HepG2 (cell line): Measurements from ENCODE around the gene PAN2. TPM values are rescaled to one million over a fixed set of nuclear protein-coding genes. Genes with fewer than 3 reads are reported as not detected.
A peak's percentile ranks its signal among the peaks of the same experiment; 100 is the strongest.

ENCODE experiments used
- ATAC-seq: fragments of 200-7000 bp; cut with Tn5 transposase; 3 replicates; pipeline ENCODE4 v1.9.1; 2020; ENCODE audit warnings: mild to moderate bottlenecking, moderate library complexity
- BruUV-seq: library from RNA; stranded (reverse); fragments of 400-500 nt; replicated peaks from 2 replicates; lab custom pipeline; 2021; lab: Mats Ljungman, UMichigan
- CTCF ChIA-PET: fragments of 300-600 bp; formaldehyde crosslinking; extraction: SDS; loops from one replicate; lab custom pipeline; 2021; ENCODE audit warnings: low total read pairs, inconsistent platforms, low intra/inter-chr PET ratio; lab: Yijun Ruan, JAX
- POLR2A ChIA-PET: fragments of 350-600 bp; sonication (Branson Sonifier 250); formaldehyde crosslinking; loops from one replicate; lab custom pipeline; 2020; ENCODE audit warnings: antibody characterized with exemption, inconsistent platforms; lab: Yijun Ruan, JAX
- DNase-seq: peaks from one replicate; pipeline ENCODE4 v3.0.0-alpha.2; 2015; ENCODE audit warnings: low spot score
- FAIRE-seq: peaks from 3 replicates; lab custom pipeline; 2011; peaks lifted over from hg19 to GRCh38; lab: Jason Lieb, UNC
- H2AFZ ChIP-seq: one replicate; pipeline ENCODE4 v1.6.1; 2011; ENCODE audit warnings: low read length, inconsistent platforms
- H3K27ac ChIP-seq: fragments of 300-600 bp; 3 replicates; pipeline ENCODE4 v1.8.0; 2011; ENCODE audit warnings: mixed run types, mild to moderate bottlenecking, mixed read lengths, low read length, inconsistent platforms; ENCODE audit not compliant: insufficient read depth; ENCODE audit errors: extremely low read length
- H3K27me3 ChIP-seq, 2 experiments: fragments of 200-600 bp in 1 of 2; 2 replicates in 1 of 2; 3 replicates in 1 of 2; pipeline versions ENCODE4 v1.6.0 to v1.8.0; 2011; ENCODE audit warnings: low read length in 2 of 2, mild to moderate bottlenecking in 2 of 2, moderate library complexity in 2 of 2, inconsistent platforms in 1 of 2; ENCODE audit not compliant: insufficient read depth in 2 of 2, control insufficient read depth in 1 of 2
- H3K36me3 ChIP-seq, 2 experiments: fragments of 200-600 bp in 1 of 2; replicated peaks in 1 of 2; 2 replicates in 1 of 2; 3 replicates in 1 of 2; pipeline versions ENCODE4 v1.5.1 to v1.8.0; 2011; ENCODE audit warnings: low read length in 2 of 2, inconsistent platforms in 1 of 2; ENCODE audit not compliant: insufficient read depth in 2 of 2, control insufficient read depth in 1 of 2
- H3K4me1 ChIP-seq: 2 replicates; pipeline ENCODE4 v1.5.1; 2012; ENCODE audit warnings: low read length, inconsistent platforms; ENCODE audit not compliant: insufficient read depth
- H3K4me2 ChIP-seq: 2 replicates; pipeline ENCODE4 v1.6.0; 2011; ENCODE audit warnings: low read depth, low read length, inconsistent platforms
- H3K4me3 ChIP-seq, 3 experiments: fragments of 200-600 bp in 1 of 3; sonication (generic), shearing (Covaris generic) in 1 of 3; replicated peaks in 1 of 3; 2 replicates each; pipeline ENCODE4 v1.5.1; 2011 to 2016; ENCODE audit warnings: low read length in 3 of 3, inconsistent platforms in 2 of 3, low read depth in 2 of 3, mild to moderate bottlenecking in 2 of 3, control low read depth in 1 of 3, mixed read lengths in 1 of 3; ENCODE audit not compliant: insufficient read depth in 1 of 3
- H3K79me2 ChIP-seq: one replicate; pipeline ENCODE4 v1.6.1; 2011; ENCODE audit warnings: low read length, inconsistent platforms; ENCODE audit not compliant: insufficient read depth
- H3K9ac ChIP-seq: 2 replicates; pipeline ENCODE4 v1.6.0; 2011; ENCODE audit warnings: mild to moderate bottlenecking, low read depth, low read length, inconsistent platforms; ENCODE audit not compliant: insufficient read depth
- H3K9me3 ChIP-seq: 2 replicates; pipeline ENCODE4 v1.5.1; 2012; ENCODE audit warnings: mild to moderate bottlenecking, low read length
- H4K20me1 ChIP-seq: 2 replicates; pipeline ENCODE4 v1.6.0; 2011; ENCODE audit warnings: inconsistent platforms, mild to moderate bottlenecking, low read length, moderate library complexity; ENCODE audit not compliant: insufficient read depth
- ATF4 ChIP-seq, 2 experiments: fragments of 450-650 bp in 1 of 2; sonication (generic) in 1 of 2; formaldehyde crosslinking; IDR thresholded peaks; 2 replicates each; pipeline versions ENCODE4 v1.5.0 to v1.8.0; 2020 to 2022; ENCODE audit warnings: mild to moderate bottlenecking in 1 of 2, missing genetic modification reagents in 1 of 2
- CEBPB ChIP-seq: IDR thresholded peaks from 2 replicates; pipeline ENCODE4 v1.6.1; 2011; ENCODE audit warnings: low read depth, low read length, improper control_type of control experiment, borderline replicate concordance
- CEBPG ChIP-seq: IDR thresholded peaks from 2 replicates; pipeline ENCODE4 v1.6.1; 2016
- FOXA1 ChIP-seq, 2 experiments: fragments of 450-650 bp in 1 of 2; sonication (generic) in 1 of 2; formaldehyde crosslinking in 1 of 2; IDR thresholded peaks; 2 replicates each; pipeline versions ENCODE4 v1.4.0 to v1.6.1; 2016 to 2020; ENCODE audit warnings: missing genetic modification reagents in 1 of 2
- FOXA3 ChIP-seq: IDR thresholded peaks from 2 replicates; pipeline ENCODE4 v1.6.1; 2016; ENCODE audit warnings: missing genetic modification reagents, missing compliant biosample characterization
- MTF2 ChIP-seq: sonication (generic); formaldehyde crosslinking; IDR thresholded peaks from 2 replicates; pipeline ENCODE4 v1.5.0; 2020; ENCODE audit warnings: missing genetic modification reagents, borderline replicate concordance
- RBFOX2 ChIP-seq: fragments of 200-400 bp; formaldehyde crosslinking; IDR thresholded peaks from 2 replicates; pipeline ENCODE4 v1.6.1; 2017; ENCODE audit warnings: low read depth, mild to moderate bottlenecking, low read length
- SIX1 ChIP-seq: sonication (generic); formaldehyde crosslinking; IDR thresholded peaks from 2 replicates; pipeline ENCODE4 v1.4.0; 2020; ENCODE audit warnings: missing genetic modification reagents, borderline replicate concordance
- ZBTB33 ChIP-seq: sonication (generic); formaldehyde crosslinking; IDR thresholded peaks from 2 replicates; pipeline ENCODE4 v1.4.0; 2020; ENCODE audit warnings: missing genetic modification reagents
- ZFP37 ChIP-seq: sonication (generic); formaldehyde crosslinking; IDR thresholded peaks from 2 replicates; pipeline ENCODE4 v1.4.0; 2020; ENCODE audit warnings: missing genetic modification reagents, borderline replicate concordance
- ZNF337 ChIP-seq: sonication (generic); formaldehyde crosslinking; IDR thresholded peaks from 2 replicates; pipeline ENCODE4 v1.5.1; 2020; ENCODE audit warnings: missing genetic modification reagents, low read depth, mild to moderate bottlenecking, borderline replicate concordance
- ZNF33A ChIP-seq: sonication (generic); formaldehyde crosslinking; IDR thresholded peaks from 2 replicates; pipeline ENCODE4 v1.5.1; 2020; ENCODE audit warnings: missing genetic modification reagents, mild to moderate bottlenecking, moderate library complexity, borderline replicate concordance
- ZNF460 ChIP-seq: sonication (generic); formaldehyde crosslinking; IDR thresholded peaks from 2 replicates; pipeline ENCODE4 v1.5.1; 2020; ENCODE audit warnings: missing genetic modification reagents, mild to moderate bottlenecking, borderline replicate concordance
- ZNF773 ChIP-seq: sonication (generic); formaldehyde crosslinking; IDR thresholded peaks from 2 replicates; pipeline ENCODE4 v1.4.0; 2020; ENCODE audit warnings: missing genetic modification reagents, borderline replicate concordance
- ZNF883 ChIP-seq: sonication (generic); formaldehyde crosslinking; IDR thresholded peaks from 2 replicates; pipeline ENCODE4 v1.5.1; 2020; ENCODE audit warnings: mild to moderate bottlenecking, missing genetic modification reagents; ENCODE audit errors: not compliant biosample characterization
- WGBS: methylation state at CpG from one replicate; pipeline ENCODE4 v1.1.6; 2017; ENCODE audit warnings: low lambda C conversion rate; 5-methylcytosine and 5-hydroxymethylcytosine counted together
- in situ Hi-C: cut with HindIII; loops from 2 replicates; pipeline ENCODE4 v1.10.0; 2017; ENCODE audit warnings: low pct_unique_long_range_greater_than_20kb; ENCODE audit not compliant: extremely low pct_ligation_motif_present
- intact Hi-C: fragments of 100-400 bp; cut with micrococcal nuclease; formaldehyde crosslinking; loops from one replicate; pipeline ENCODE4 v1.10.0; 2022; ENCODE audit not compliant: unreplicated experiment
- polyA plus RNA-seq, 8 experiments: library from polyadenylated mRNA; depleted of rRNA in 3 of 8; stranded (reverse) in 7 of 8; unstranded in 1 of 8; fragments of >200 nt; fragmentation: Illumina TruSeq in 4 of 8; extraction: Trizol in 4 of 8; gene quantifications; 2 replicates each; pipeline versions ENCODE4 v1.2.1 to v1.2.3, GENCODE V29; 2011 to 2016; ENCODE audit warnings: low read depth in 4 of 8, missing spikeins in 1 of 8, mixed read lengths in 1 of 8; ENCODE audit not compliant: insufficient read depth in 1 of 8
- total RNA-seq, 5 experiments: library from RNA; depleted of rRNA; stranded (reverse); fragments of >200 nt; fragmentation: Illumina TruSeq; extraction: Trizol; gene quantifications; 2 replicates each; pipeline ENCODE4 v1.2.3, GENCODE V29; 2016; ENCODE audit warnings: low read depth in 1 of 5

PAN2 gene
- total and polyA plus RNA-seq, 2 of the 13 experiments (the other 11 are each of a cell fraction or from before 2014, with no cell fraction given) = 27.2 to 61.1 TPM

- no peak for ATAC-seq
- BruUV-seq = no TSS peak
- CTCF ChIA-PET = no interaction called here
- H3K79me2 ChIP-seq = peaks cover 62% of the 10 kb centered on the region
- no peaks in the 10 kb centered on the region; a peak in 1 of 5 replicates for H3K27me3 ChIP-seq
- DNase-seq = no peak
- H3K27ac ChIP-seq = peak overlapping the region; percentile 27
- no peak overlapping the region for H2AFZ ChIP-seq
- intact Hi-C loops (no loop called here), in situ Hi-C loops (no loop called here)
- POLR2A ChIA-PET = interaction anchor here (1.9 kb wide), 1 partner anchor 19 kb away, joined by 8 read pairs; the partner anchor contains the start of gene CNPY2
- peak overlapping the region; percentile 77 for H3K4me2 ChIP-seq
- H3K36me3 ChIP-seq = peaks cover 2 to 11% of the 10 kb centered on the region in 2 experiments; a peak in 2 of 5 replicates
- no peaks in the 10 kb centered on the region for H3K9me3 ChIP-seq
- no peak overlapping the region for H3K9ac ChIP-seq
- WGBS = 95% methylated on average over 8 of the region's 8 CpGs
- no peak for FAIRE-seq
- H3K4me3 ChIP-seq = no peak overlapping the region
- TF ChIP-seq ZNF883 = no peak
- peak; percentile 66; the same call in 1 of the 2 replicates for TF ChIP-seq ZBTB33 (CRISPR knock-in tag)
- no peak for TF ChIP-seq ZNF33A (CRISPR knock-in tag)
- TF ChIP-seq ZNF460 (CRISPR knock-in tag) = peak; percentile 84
- no peak for TF ChIP-seq MTF2 (CRISPR knock-in tag)
- no peaks in the 10 kb centered on the region; the same call in 1 of the 2 replicates for H4K20me1 ChIP-seq
- peaks cover 66% of the 10 kb centered on the region for H3K4me1 ChIP-seq
These were observed 36.4 kb downstream of the PAN2 start for GRCh38 chr12:56297400-56297799.

GRCh38 chr12:56296295-56296694, 37.5 kb downstream of the PAN2 start:
- no TSS peak for BruUV-seq
- ChIA-PET CTCF (no interaction called here), POLR2A (no interaction called here)
- Histone ChIP-seq H3K27me3 (no peaks in the 10 kb centered on the region; a peak in 1 of 5 replicates), H3K36me3 (peaks cover 2 to 16% of the 10 kb centered on the region in 2 experiments; a peak in 3 of 5 replicates), H3K9ac (no peak overlapping the region), H2AFZ (no peak overlapping the region), H3K9me3 (no peaks in the 10 kb centered on the region), H4K20me1 (peaks cover 3% of the 10 kb centered on the region; the same call in 1 of the 2 replicates), H3K4me3 (no peak overlapping the region; a peak in 1 of 6 replicates), H3K4me2 (peak overlapping the region; percentile 77), H3K4me1 (peaks cover 66% of the 10 kb centered on the region), H3K27ac (peak overlapping the region; percentile 12), H3K79me2 (peaks cover 71% of the 10 kb centered on the region)
- intact Hi-C loops = no loop called here
- WGBS = 78% methylated on average over 5 of the region's 5 CpGs
- in situ Hi-C loops = no loop called here
- no peak for FAIRE-seq
- ATAC-seq = no peak
- DNase-seq = no peak
- TF ChIP-seq FOXA3 (0 out of 2 replicates have a peak, but pooled peaks have one; percentile 12), CEBPB (peak; percentile 79), ZFP37 (no peak), FOXA1 (IDR thresholded peaks at IDR 0.05) (no peak), FOXA1 (CRISPR knock-in tag; IDR thresholded peaks at IDR 0.05) (peak; percentile 60), CEBPG (CRISPR knock-in tag) (peak; percentile 58), SIX1 (peak; percentile 74; the same call in 1 of the 2 replicates), ZNF773 (no peak), RBFOX2 (0 out of 2 replicates have a peak, but pooled peaks have one; percentile 36), ATF4 (CRISPR knock-in tag; IDR thresholded peaks at IDR 0.05) (peak in 1 of 2 experiments; percentile 62; a peak in 1 of 4 replicates), ZNF337 (CRISPR knock-in tag) (no peak)
